HEK293 (cell line): ENCODE data around the gene ZFAND6.

Source experiments
- CTCF ChIA-PET: fragments of 350-600 bp; formaldehyde crosslinking; extraction: SDS; loops from one replicate; lab custom pipeline; 2021; ENCODE audit warnings: antibody characterized with exemption; lab: Yijun Ruan, JAX
- POLR2A ChIA-PET: fragments of 300-600 bp; formaldehyde crosslinking; extraction: SDS; loops from one replicate; lab custom pipeline; 2020; ENCODE audit warnings: antibody characterized with exemption, inconsistent platforms; lab: Yijun Ruan, JAX
- H3K27ac ChIP-seq: fragments of 200-500 bp; sonication (Bioruptor generic); 2 replicates; pipeline ENCODE4 v1.5.1; 2014; ENCODE audit warnings: low read depth, low read length, control low read depth, inconsistent platforms; ENCODE audit errors: extremely low read depth
- H3K36me3 ChIP-seq, 2 experiments: fragments of 200-500 bp in 1 of 2; sonication (Bioruptor generic) in 1 of 2; 1 replicate in 1 of 2; 2 replicates in 1 of 2; pipeline ENCODE4 v1.5.1; 2014 to 2017; ENCODE audit warnings: inconsistent platforms in 2 of 2, low read length in 2 of 2; ENCODE audit not compliant: control insufficient read depth in 2 of 2, insufficient read depth in 1 of 2
- H3K4me1 ChIP-seq: fragments of 200-500 bp; sonication (Bioruptor generic); 2 replicates; pipeline ENCODE4 v1.5.1; 2014; ENCODE audit warnings: mild to moderate bottlenecking, low read length, inconsistent platforms; ENCODE audit not compliant: control insufficient read depth, insufficient read depth
- H3K4me3 ChIP-seq: 2 replicates; pipeline ENCODE4 v1.5.1; 2011; ENCODE audit warnings: low read depth, mild to moderate bottlenecking, control low read depth, low read length, moderate library complexity
- H3K9me3 ChIP-seq: fragments of 200-500 bp; sonication (Bioruptor generic); 2 replicates; pipeline ENCODE4 v1.5.1; 2014; ENCODE audit warnings: low read depth, low read length, inconsistent platforms; ENCODE audit not compliant: control insufficient read depth, insufficient read depth
- BCL6B ChIP-seq: fragments of 450-650 bp; formaldehyde crosslinking; IDR thresholded peaks from 2 replicates; pipeline ENCODE4 v1.5.1; 2017; ENCODE audit warnings: missing biosample characterization, missing genetic modification characterization
- HOXA7 ChIP-seq: sonication (generic); formaldehyde crosslinking; IDR thresholded peaks from 2 replicates; pipeline ENCODE4 v1.8.1; 2022; ENCODE audit warnings: missing genetic modification reagents, borderline replicate concordance
- HOXC10 ChIP-seq: sonication (generic); formaldehyde crosslinking; IDR thresholded peaks from 2 replicates; pipeline ENCODE4 v1.8.1; 2023; ENCODE audit warnings: mild to moderate bottlenecking, missing genetic modification reagents
- MEIS1 ChIP-seq: sonication (generic); formaldehyde crosslinking; IDR thresholded peaks from 2 replicates; pipeline ENCODE4 v1.8.1; 2022; ENCODE audit warnings: missing genetic modification reagents, mild to moderate bottlenecking, borderline replicate concordance
- PBX3 ChIP-seq: sonication (generic); formaldehyde crosslinking; IDR thresholded peaks from 2 replicates; pipeline ENCODE4 v1.8.1; 2022; ENCODE audit warnings: mild to moderate bottlenecking, moderate library complexity, missing genetic modification reagents
- SETDB1 ChIP-seq: IDR thresholded peaks from one replicate; pipeline ENCODE4 v1.6.1; 2017; ENCODE audit warnings: mild to moderate bottlenecking, low read length, moderate library complexity, mixed read lengths; ENCODE audit not compliant: insufficient read length
- TRIM28 ChIP-seq: IDR thresholded peaks from 2 replicates; pipeline ENCODE4 v1.6.1; 2011; ENCODE audit warnings: low read length, control low read depth, borderline replicate concordance
- ZFP37 ChIP-seq: fragments of 450-650 bp; formaldehyde crosslinking; IDR thresholded peaks from 2 replicates; pipeline ENCODE4 v1.5.1; 2016; ENCODE audit warnings: missing biosample characterization, missing genetic modification characterization
- ZNF112 ChIP-seq: fragments of 450-650 bp; formaldehyde crosslinking; IDR thresholded peaks from 2 replicates; pipeline ENCODE4 v1.5.0; 2017; ENCODE audit warnings: missing biosample characterization, missing genetic modification characterization
- ZNF133 ChIP-seq: fragments of 450-650 bp; formaldehyde crosslinking; IDR thresholded peaks from 2 replicates; pipeline ENCODE4 v1.5.1; 2016; ENCODE audit warnings: missing biosample characterization, missing genetic modification characterization
- ZNF211 ChIP-seq: fragments of 450-650 bp; formaldehyde crosslinking; IDR thresholded peaks from 2 replicates; pipeline ENCODE4 v1.5.1; 2016; ENCODE audit warnings: low read depth, missing biosample characterization, missing genetic modification characterization
- ZNF223 ChIP-seq: fragments of 450-650 bp; formaldehyde crosslinking; IDR thresholded peaks from 2 replicates; pipeline ENCODE4 v1.5.1; 2016; ENCODE audit warnings: missing biosample characterization, missing genetic modification characterization
- ZNF23 ChIP-seq: fragments of 450-650 bp; formaldehyde crosslinking; IDR thresholded peaks from 2 replicates; pipeline ENCODE4 v1.5.1; 2016; ENCODE audit warnings: missing biosample characterization, missing genetic modification characterization, borderline replicate concordance
- ZNF354C ChIP-seq: fragments of 450-650 bp; formaldehyde crosslinking; IDR thresholded peaks from 2 replicates; pipeline ENCODE4 v1.5.1; 2016; ENCODE audit warnings: missing biosample characterization, missing genetic modification characterization, low read depth, borderline replicate concordance
- ZNF362 ChIP-seq: fragments of 450-650 bp; formaldehyde crosslinking; IDR thresholded peaks from 2 replicates; pipeline ENCODE4 v1.5.1; 2016; ENCODE audit warnings: missing biosample characterization, missing genetic modification characterization
- ZNF391 ChIP-seq: fragments of 450-650 bp; formaldehyde crosslinking; IDR thresholded peaks from 2 replicates; pipeline ENCODE4 v1.5.1; 2016; ENCODE audit warnings: low read depth, missing biosample characterization, missing genetic modification characterization, borderline replicate concordance
- ZNF473 ChIP-seq: fragments of 450-650 bp; formaldehyde crosslinking; IDR thresholded peaks from 2 replicates; pipeline ENCODE4 v1.5.1; 2017; ENCODE audit warnings: missing biosample characterization, missing genetic modification characterization
- ZNF48 ChIP-seq: fragments of 450-650 bp; formaldehyde crosslinking; IDR thresholded peaks from 2 replicates; pipeline ENCODE4 v1.5.1; 2016; ENCODE audit warnings: missing biosample characterization, missing genetic modification characterization
- ZNF544 ChIP-seq: fragments of 450-650 bp; formaldehyde crosslinking; IDR thresholded peaks from 2 replicates; pipeline ENCODE4 v1.5.0; 2017; ENCODE audit warnings: missing biosample characterization, missing genetic modification characterization
- ZSCAN30 ChIP-seq: fragments of 450-650 bp; IDR thresholded peaks from 2 replicates; pipeline ENCODE4 v1.5.1; 2018; ENCODE audit warnings: missing biosample characterization, mild to moderate bottlenecking, missing genetic modification characterization, moderate library complexity

ZFAND6 gene

DNA sequence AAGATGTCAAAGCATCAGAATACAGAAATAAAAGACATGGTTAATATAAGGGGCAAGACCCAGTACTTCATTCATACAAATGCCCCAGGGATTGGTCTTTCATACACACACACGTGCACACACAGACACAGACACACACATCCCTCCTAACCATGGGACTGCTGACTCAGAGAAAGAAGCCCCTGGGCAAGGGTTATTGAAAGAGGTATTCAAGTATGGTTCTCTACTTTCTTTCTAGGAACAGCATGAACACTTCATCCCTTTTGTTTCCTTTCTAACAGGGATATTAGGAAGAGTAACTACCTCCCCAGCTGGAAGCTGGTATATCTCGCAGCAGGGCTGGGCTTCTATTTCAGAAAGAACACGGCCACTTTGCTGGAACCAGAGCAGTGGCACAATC, 33.2 kb upstream of the ZFAND6 start (continued):
- no peak for TF ChIP-seq PBX3 (CRISPR knock-in tag)

- ChIA-PET CTCF (no interaction called here), POLR2A (no interaction called here)
- Histone ChIP-seq H3K4me1 (no peaks in the 10 kb centered on the region), H3K36me3 (no peaks in the 10 kb centered on the region), H3K9me3 (no peaks in the 10 kb centered on the region), H3K4me3 (no peak overlapping the region), H3K27ac (no peak overlapping the region)
- no peak for TF ChIP-seq ZNF23 (tag by site-specific recombination)
- TF ChIP-seq ZFP37 (tag by site-specific recombination) = no peak
- TF ChIP-seq ZNF48 (tag by site-specific recombination) = no peak
- no peak for TF ChIP-seq ZNF223 (tag by site-specific recombination)
These were observed 32.7 kb upstream of the ZFAND6 start for GRCh38 chr15:80026754-80027153.

DNA sequence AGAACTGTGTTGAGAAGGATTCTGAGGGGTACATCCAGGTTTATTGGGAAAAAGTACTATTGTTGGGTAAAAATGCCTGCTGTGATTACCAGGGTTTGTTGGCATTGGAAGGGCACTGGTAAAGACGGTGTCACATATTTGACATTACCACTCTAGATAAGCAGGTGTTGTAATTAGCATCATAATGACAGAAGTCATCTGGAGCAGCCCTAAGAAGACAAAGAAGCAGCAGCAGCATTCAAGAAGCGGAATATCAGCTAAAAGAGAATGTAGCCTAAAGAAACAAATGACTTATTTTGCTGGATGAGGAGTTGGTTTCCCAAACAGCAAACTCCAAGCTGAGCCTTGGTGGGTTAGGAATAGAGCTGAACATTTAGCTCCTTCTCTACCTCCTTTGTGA, 30.5 kb upstream of the ZFAND6 start:
- Histone ChIP-seq H3K4me3 (no peak overlapping the region), H3K27ac (no peak overlapping the region), H3K36me3 (no peaks in the 10 kb centered on the region), H3K4me1 (peaks cover 13% of the 10 kb centered on the region), H3K9me3 (no peaks in the 10 kb centered on the region)
- POLR2A ChIA-PET = no interaction called here
- CTCF ChIA-PET = interaction anchor here (0.6 to 1.2 kb wide), 3 partner anchors 65 to 819 kb away, joined by 3 to 5 read pairs (median 3); no protein-coding TSS in a partner anchor
- TF ChIP-seq ZNF544 (tag by site-specific recombination) (no peak), BCL6B (tag by site-specific recombination) (no peak), ZNF211 (tag by site-specific recombination) (no peak), ZNF23 (tag by site-specific recombination) (no peak), ZNF112 (tag by site-specific recombination) (no peak), TRIM28 (no peak), ZNF133 (tag by site-specific recombination) (no peak)
- TF ChIP-seq, all 188 proteins: peak for 0

- ChIA-PET POLR2A (no interaction called here), CTCF (interaction anchor here (0.6 to 0.7 kb wide), 2 partner anchors 40 to 45 kb away, joined by 3 to 4 read pairs; no protein-coding TSS in a partner anchor)
- H3K36me3 ChIP-seq = no peaks in the 10 kb centered on the region
These were observed 27.6 kb upstream of the ZFAND6 start for GRCh38 chr15:80031841-80032240.

More at GRCh38 chr15:80031841-80032240, 27.6 kb upstream of the ZFAND6 start:
- TF ChIP-seq HOXC10 (no peak), ZNF354C (tag by site-specific recombination) (no peak), ZNF391 (no peak), ZNF362 (tag by site-specific recombination) (no peak), ZNF473 (tag by site-specific recombination) (no peak), SETDB1 (no peak), HOXA7 (no peak), ZNF112 (tag by site-specific recombination) (no peak), ZSCAN30 (tag by site-specific recombination) (no peak), MEIS1 (CRISPR knock-in tag) (no peak)
- Histone ChIP-seq H3K4me1 (peaks cover 13% of the 10 kb centered on the region), H3K9me3 (no peaks in the 10 kb centered on the region), H3K27ac (no peak overlapping the region), H3K4me3 (no peak overlapping the region)
